ENCODE data around the gene MLST8.

- TF ChIP-seq, protein P1, sequence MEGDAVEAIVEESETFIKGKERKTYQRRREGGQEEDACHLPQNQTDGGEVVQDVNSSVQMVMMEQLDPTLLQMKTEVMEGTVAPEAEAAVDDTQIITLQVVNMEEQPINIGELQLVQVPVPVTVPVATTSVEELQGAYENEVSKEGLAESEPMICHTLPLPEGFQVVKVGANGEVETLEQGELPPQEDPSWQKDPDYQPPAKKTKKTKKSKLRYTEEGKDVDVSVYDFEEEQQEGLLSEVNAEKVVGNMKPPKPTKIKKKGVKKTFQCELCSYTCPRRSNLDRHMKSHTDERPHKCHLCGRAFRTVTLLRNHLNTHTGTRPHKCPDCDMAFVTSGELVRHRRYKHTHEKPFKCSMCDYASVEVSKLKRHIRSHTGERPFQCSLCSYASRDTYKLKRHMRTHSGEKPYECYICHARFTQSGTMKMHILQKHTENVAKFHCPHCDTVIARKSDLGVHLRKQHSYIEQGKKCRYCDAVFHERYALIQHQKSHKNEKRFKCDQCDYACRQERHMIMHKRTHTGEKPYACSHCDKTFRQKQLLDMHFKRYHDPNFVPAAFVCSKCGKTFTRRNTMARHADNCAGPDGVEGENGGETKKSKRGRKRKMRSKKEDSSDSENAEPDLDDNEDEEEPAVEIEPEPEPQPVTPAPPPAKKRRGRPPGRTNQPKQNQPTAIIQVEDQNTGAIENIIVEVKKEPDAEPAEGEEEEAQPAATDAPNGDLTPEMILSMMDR (IDR thresholded peaks at IDR 0.05): no peak
- TF ChIP-seq POLR2A (IDR thresholded peaks at IDR 0.05) (no peak), POLR2AphosphoS5 (IDR thresholded peaks at IDR 0.05; ENCODE audit: insufficient read depth in 1 of 2, low read depth in 1 of 2) (no peak)
These were observed 29.5 kb downstream of the MLST8 start for GRCh38 chr16:2234813-2235170.

Data from vagina (tissue), 2 donors.